GM23338 (cell line): ENCODE results near the gene RNF168. TPM values are rescaled to one million over a fixed set of nuclear protein-coding genes. Genes with fewer than 3 reads are reported as not detected.

Experiments used
- ATAC-seq: fragments of 200-7000 bp; cut with Tn5 transposase; 3 replicates; pipeline ENCODE4 v1.9.1; 2020
- DNase-seq: peaks from one replicate; pipeline ENCODE4 v3.0.0-alpha.2; 2015; ENCODE audit warnings: low spot score
- H2AFZ ChIP-seq: fragments of 200-600 bp; sonication (generic); 2 replicates; pipeline ENCODE4 v1.8.0; 2016; ENCODE audit warnings: antibody characterized with exemption, mild to moderate bottlenecking, moderate library complexity
- H3F3A ChIP-seq: fragments of 200-600 bp; sonication (generic); replicated peaks from 2 replicates; pipeline ENCODE4 v1.8.0; 2017; ENCODE audit warnings: antibody characterized with exemption, mixed run types, low read depth
- H3K27ac ChIP-seq: fragments of 200-600 bp; sonication (generic); 2 replicates; pipeline ENCODE4 v1.6.1; 2016; ENCODE audit warnings: low read depth
- H3K27me3 ChIP-seq: fragments of 200-600 bp; sonication (generic); 2 replicates; pipeline ENCODE4 v1.8.0; 2016; ENCODE audit warnings: mild to moderate bottlenecking, mixed run types, moderate library complexity; ENCODE audit not compliant: insufficient read depth
- H3K36me3 ChIP-seq: fragments of 200-600 bp; sonication (generic); 2 replicates; pipeline ENCODE4 v1.8.0; 2016; ENCODE audit warnings: mild to moderate bottlenecking; ENCODE audit not compliant: insufficient read depth
- H3K4me1 ChIP-seq: fragments of 200-600 bp; sonication (generic); 2 replicates; pipeline ENCODE4 v1.8.0; 2016; ENCODE audit warnings: mild to moderate bottlenecking, moderate library complexity; ENCODE audit not compliant: insufficient read depth
- H3K4me2 ChIP-seq: fragments of 200-600 bp; sonication (generic); 2 replicates; pipeline ENCODE4 v1.7.1; 2017; ENCODE audit warnings: mixed run types
- H3K4me3 ChIP-seq: fragments of 200-600 bp; sonication (generic); 2 replicates; pipeline ENCODE4 v1.6.1; 2016; ENCODE audit warnings: mixed run types
- H3K79me2 ChIP-seq: fragments of 200-600 bp; sonication (generic); replicated peaks from 2 replicates; pipeline ENCODE4 v1.8.0; 2017; ENCODE audit warnings: mild to moderate bottlenecking; ENCODE audit not compliant: insufficient read depth
- H3K9me2 ChIP-seq: fragments of 200-600 bp; sonication (generic); 2 replicates; pipeline ENCODE4 v1.8.0; 2017; ENCODE audit not compliant: insufficient read depth
- H4K20me1 ChIP-seq: fragments of 200-600 bp; sonication (generic); replicated peaks from 2 replicates; pipeline ENCODE4 v1.8.0; 2017; ENCODE audit warnings: mild to moderate bottlenecking; ENCODE audit not compliant: insufficient read depth
- H3K27ac Mint-ChIP-seq: 2 replicates; pipeline ENCODE4 v1.8.0; 2020; ENCODE audit warnings: inconsistent platforms, mild to moderate bottlenecking, moderate library complexity, mixed read lengths
- H3K27me3 Mint-ChIP-seq: 3 replicates; pipeline ENCODE4 v1.8.0; 2022; ENCODE audit warnings: low read depth, mild to moderate bottlenecking, moderate library complexity, mixed read lengths, inconsistent platforms; ENCODE audit not compliant: insufficient read depth, poor library complexity
- H3K36me3 Mint-ChIP-seq: 3 replicates; pipeline ENCODE4 v1.8.0; 2021; ENCODE audit warnings: low read depth, mild to moderate bottlenecking, inconsistent platforms, moderate library complexity, mixed read lengths
- H3K4me1 Mint-ChIP-seq: 3 replicates; pipeline ENCODE4 v1.8.0; 2020; ENCODE audit warnings: mild to moderate bottlenecking, inconsistent platforms, mixed read lengths
- H3K4me3 Mint-ChIP-seq: 3 replicates; pipeline ENCODE4 v1.8.0; 2021; ENCODE audit warnings: moderate library complexity, mild to moderate bottlenecking, inconsistent platforms, mixed read lengths
- H3K9me3 Mint-ChIP-seq: 3 replicates; pipeline ENCODE4 v1.8.0; 2020; ENCODE audit warnings: moderate library complexity, mild to moderate bottlenecking, inconsistent platforms, mixed read lengths
- CREB1 ChIP-seq: fragments of 250-450 bp; sonication (Bioruptor Pico); IDR thresholded peaks from 2 replicates; pipeline ENCODE4 v1.5.0; 2020; ENCODE audit warnings: low read depth, mild to moderate bottlenecking, moderate library complexity
- CTCF ChIP-seq, 2 experiments: fragments of 200-600 bp in 1 of 2; sonication (generic) in 1 of 2; conservative IDR thresholded peaks; 2 replicates each; pipeline versions ENCODE4 v1.5.1 to v1.6.1; 2016 to 2017; ENCODE audit warnings: antibody characterized with exemption in 2 of 2, low read depth in 2 of 2, mild to moderate bottlenecking in 2 of 2, moderate library complexity in 1 of 2
- ETS1 ChIP-seq: IDR thresholded peaks from 2 replicates; pipeline ENCODE4 v1.6.1; 2016; ENCODE audit warnings: antibody characterized with exemption
- EZH2 ChIP-seq: fragments of 200-600 bp; sonication (generic); IDR thresholded peaks from one replicate; pipeline ENCODE4 v1.8.0; 2017; ENCODE audit warnings: antibody characterized with exemption, mild to moderate bottlenecking, low read depth; ENCODE audit not compliant: unreplicated experiment
- EZH2phosphoT487 ChIP-seq: fragments of 200-600 bp; sonication (generic); IDR thresholded peaks from one replicate; pipeline ENCODE4 v1.8.1; 2018; ENCODE audit warnings: antibody characterized with exemption; ENCODE audit not compliant: unreplicated experiment
- JUNB ChIP-seq: IDR thresholded peaks from one replicate; pipeline ENCODE4 v1.6.1; 2016; ENCODE audit warnings: antibody characterized with exemption; ENCODE audit not compliant: unreplicated experiment
- NANOG ChIP-seq: IDR thresholded peaks from 2 replicates; pipeline ENCODE4 v1.6.1; 2016; ENCODE audit warnings: antibody characterized with exemption, borderline replicate concordance
- POLR2AphosphoS5 ChIP-seq: IDR thresholded peaks from 2 replicates; pipeline ENCODE4 v1.6.1; 2016; ENCODE audit warnings: antibody characterized with exemption, low read depth
- REST ChIP-seq: IDR thresholded peaks from one replicate; pipeline ENCODE4 v1.6.1; 2018; ENCODE audit warnings: antibody characterized with exemption; ENCODE audit not compliant: unreplicated experiment
- STAT1 ChIP-seq: IDR thresholded peaks from one replicate; pipeline ENCODE4 v1.6.1; 2016; ENCODE audit warnings: antibody characterized with exemption; ENCODE audit not compliant: unreplicated experiment
- ZNF114 ChIP-seq: fragments of 250-450 bp; sonication (Bioruptor Pico); IDR thresholded peaks from 2 replicates; pipeline ENCODE4 v1.5.0; 2020; ENCODE audit warnings: mild to moderate bottlenecking, moderate library complexity
- ZNF331 ChIP-seq: fragments of 250-450 bp; sonication (Bioruptor Pico); IDR thresholded peaks from 2 replicates; pipeline ENCODE4 v1.5.0; 2020; ENCODE audit warnings: low read depth, mild to moderate bottlenecking, moderate library complexity
- ZNF462 ChIP-seq: fragments of 250-450 bp; sonication (Bioruptor Pico); IDR thresholded peaks from 2 replicates; pipeline ENCODE4 v1.5.0; 2020; ENCODE audit warnings: mild to moderate bottlenecking, moderate library complexity
- polyA plus RNA-seq: library from polyadenylated mRNA; unstranded; fragments of >200 nt; fragmentation: Nextera tagmentation; extraction: Ambion mirVana; gene quantifications from 2 replicates; pipeline ENCODE4 v1.2.1, GENCODE V29; 2016
- total RNA-seq: library from RNA; depleted of rRNA; stranded (reverse); fragments of >200 nt; shearing (Covaris generic); gene quantifications from 2 replicates; pipeline ENCODE4 v1.2.3, GENCODE V29; 2014

RNF168 gene
- total and polyA plus RNA-seq, 2 experiments from 2014 or later: 33.0 to 53.0 TPM

GRCh38 chr3:196498297-196498696 lies 5.3 kb downstream of the RNF168 start (continued):
- TF ChIP-seq CREB1 (CRISPR knock-in tag): no peak
- no peak for TF ChIP-seq ZNF331 (CRISPR knock-in tag)
- no peak for TF ChIP-seq ZNF114 (CRISPR knock-in tag)

GRCh38 chr3:196496183-196496582 lies 7.4 kb downstream of the RNF168 start:
- H3K4me1 Mint-ChIP-seq: peaks cover 17% of the 10 kb centered on the region
- Histone ChIP-seq H3K4me3 (no peak overlapping the region), H3K4me1 (peaks cover 13% of the 10 kb centered on the region), H3K27ac (no peak overlapping the region), H4K20me1 (peaks cover 60% of the 10 kb centered on the region), H3F3A (no peaks in the 10 kb centered on the region; the same call in 1 of the 2 replicates), H3K9me2 (no peaks in the 10 kb centered on the region), H3K79me2 (peaks cover 100% of the 10 kb centered on the region), H3K36me3 (no peaks in the 10 kb centered on the region), H3K27me3 (no peaks in the 10 kb centered on the region), H3K4me2 (no peak overlapping the region), H2AFZ (no peak overlapping the region)
- H3K36me3 Mint-ChIP-seq: peaks cover 30% of the 10 kb centered on the region
- no peaks in the 10 kb centered on the region for H3K9me3 Mint-ChIP-seq
- DNase-seq: no peak
- no peak overlapping the region for H3K27ac Mint-ChIP-seq
- TF ChIP-seq STAT1 (no peak), EZH2 (no peak), CTCF (conservative IDR thresholded peaks at IDR 0.05; ENCODE audit: low read depth in 2 of 2) (no peak), ZNF462 (CRISPR knock-in tag) (no peak), REST (no peak), CREB1 (CRISPR knock-in tag) (no peak), POLR2AphosphoS5 (no peak), JUNB (no peak), EZH2phosphoT487 (no peak), NANOG (no peak), ETS1 (no peak), ZNF114 (CRISPR knock-in tag) (no peak), ZNF331 (CRISPR knock-in tag) (no peak)
- no peak overlapping the region for H3K4me3 Mint-ChIP-seq
- H3K27me3 Mint-ChIP-seq: no peaks in the 10 kb centered on the region
- no peak for ATAC-seq
